GM12875 (cell line): ENCODE data around the gene MB21D2.

Experiments used
- H3K4me3 ChIP-seq: one replicate; pipeline ENCODE4 v1.5.1; 2011; ENCODE audit warnings: low read depth, low read length, control low read depth
- TF ChIP-seq, protein P1 (sequence below): IDR thresholded peaks from 2 replicates; pipeline ENCODE4 v1.5.1; 2011; ENCODE audit warnings: low read depth, mild to moderate bottlenecking, control low read depth, inconsistent platforms, low read length, moderate library complexity, borderline replicate concordance; ENCODE audit not compliant: insufficient read depth

The MB21D2 gene

DNA sequence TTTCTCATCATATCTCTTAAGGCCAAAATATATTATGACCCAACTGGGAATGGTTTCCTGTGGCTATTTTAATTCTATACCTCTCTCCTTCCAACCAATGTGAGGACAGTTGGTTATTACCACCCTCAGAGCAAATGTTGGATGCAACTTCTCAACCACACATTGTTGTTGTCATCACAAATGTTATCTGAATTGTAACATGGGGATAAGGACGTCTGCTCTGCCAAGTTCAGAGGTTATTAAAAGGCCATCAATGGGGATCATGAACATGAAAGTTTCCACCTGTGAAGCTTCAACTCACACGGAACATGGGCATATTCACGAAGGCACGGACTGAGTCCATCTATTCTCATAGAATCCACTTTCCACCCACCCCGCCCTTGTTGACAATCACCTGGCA, 46.8 kb downstream of the MB21D2 start:
- TF ChIP-seq, protein P1, sequence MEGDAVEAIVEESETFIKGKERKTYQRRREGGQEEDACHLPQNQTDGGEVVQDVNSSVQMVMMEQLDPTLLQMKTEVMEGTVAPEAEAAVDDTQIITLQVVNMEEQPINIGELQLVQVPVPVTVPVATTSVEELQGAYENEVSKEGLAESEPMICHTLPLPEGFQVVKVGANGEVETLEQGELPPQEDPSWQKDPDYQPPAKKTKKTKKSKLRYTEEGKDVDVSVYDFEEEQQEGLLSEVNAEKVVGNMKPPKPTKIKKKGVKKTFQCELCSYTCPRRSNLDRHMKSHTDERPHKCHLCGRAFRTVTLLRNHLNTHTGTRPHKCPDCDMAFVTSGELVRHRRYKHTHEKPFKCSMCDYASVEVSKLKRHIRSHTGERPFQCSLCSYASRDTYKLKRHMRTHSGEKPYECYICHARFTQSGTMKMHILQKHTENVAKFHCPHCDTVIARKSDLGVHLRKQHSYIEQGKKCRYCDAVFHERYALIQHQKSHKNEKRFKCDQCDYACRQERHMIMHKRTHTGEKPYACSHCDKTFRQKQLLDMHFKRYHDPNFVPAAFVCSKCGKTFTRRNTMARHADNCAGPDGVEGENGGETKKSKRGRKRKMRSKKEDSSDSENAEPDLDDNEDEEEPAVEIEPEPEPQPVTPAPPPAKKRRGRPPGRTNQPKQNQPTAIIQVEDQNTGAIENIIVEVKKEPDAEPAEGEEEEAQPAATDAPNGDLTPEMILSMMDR = no peak
- no peak overlapping the region for H3K4me3 ChIP-seq

DNA sequence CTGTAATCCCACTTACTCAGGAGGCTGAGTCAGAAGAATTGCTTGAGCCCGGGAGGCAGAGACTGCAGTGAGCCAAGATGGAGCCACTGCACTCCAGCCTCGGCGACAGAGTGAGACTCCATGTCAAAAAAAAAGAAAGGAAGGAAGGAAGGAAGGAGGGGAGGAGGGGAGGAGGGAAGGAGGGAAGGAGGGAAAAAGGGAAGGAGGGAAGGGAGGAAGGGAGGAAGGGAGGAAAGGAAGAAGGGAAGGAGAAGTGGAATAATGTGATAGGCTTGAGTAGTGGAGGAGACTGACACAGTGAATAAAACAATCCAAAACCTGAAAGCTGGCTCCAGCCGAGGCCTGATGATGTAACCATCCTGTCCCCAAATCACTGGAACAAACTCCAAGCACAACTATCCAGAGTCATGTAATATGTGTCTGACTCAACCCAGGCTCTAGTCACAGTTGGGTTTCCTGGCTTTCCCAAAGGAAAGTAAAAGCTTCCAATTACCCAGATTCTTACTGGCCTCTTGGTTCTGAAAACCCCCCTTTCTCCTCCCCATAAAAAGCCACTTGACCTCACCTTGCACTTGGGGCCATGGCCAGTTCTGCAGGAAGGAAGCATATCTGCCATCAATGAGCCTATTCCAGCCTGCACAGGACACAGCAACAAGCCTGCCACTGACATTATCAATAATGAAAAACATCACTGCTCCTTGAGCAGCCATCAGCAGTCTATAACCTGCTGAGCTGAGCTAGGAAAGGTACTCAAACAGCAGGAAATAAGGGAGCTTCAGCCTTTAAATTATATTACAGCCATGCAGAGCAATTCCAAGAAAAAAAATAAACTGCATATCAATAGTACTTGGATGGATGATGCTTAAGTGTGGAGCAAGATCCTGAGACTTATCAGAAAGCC, 48.3 kb downstream of the MB21D2 start:
- TF ChIP-seq, protein P1 = no peak
- H3K4me3 ChIP-seq = no peak overlapping the region

DNA sequence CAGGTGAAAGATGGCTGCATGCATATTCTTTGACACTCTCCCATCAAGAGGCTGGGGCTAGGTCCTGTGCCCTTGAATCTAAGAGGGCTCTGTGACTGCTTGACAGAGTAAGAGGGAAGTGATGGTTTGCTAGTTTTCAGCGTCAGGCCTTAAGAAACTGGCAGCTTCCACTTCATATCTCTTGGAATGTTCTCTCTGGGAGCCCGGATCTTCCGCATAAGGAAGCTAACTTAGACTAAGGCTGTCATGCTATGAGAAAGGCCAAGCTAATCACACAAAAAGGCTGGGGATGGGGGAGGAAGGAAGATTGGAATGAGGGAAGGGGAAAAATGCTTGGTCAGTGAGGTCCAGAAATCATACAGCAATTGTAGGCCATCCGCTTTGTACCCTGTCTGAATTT, 50.0 kb downstream of the MB21D2 start:
- TF ChIP-seq, protein P1 = no peak
- no peak overlapping the region for H3K4me3 ChIP-seq

DNA sequence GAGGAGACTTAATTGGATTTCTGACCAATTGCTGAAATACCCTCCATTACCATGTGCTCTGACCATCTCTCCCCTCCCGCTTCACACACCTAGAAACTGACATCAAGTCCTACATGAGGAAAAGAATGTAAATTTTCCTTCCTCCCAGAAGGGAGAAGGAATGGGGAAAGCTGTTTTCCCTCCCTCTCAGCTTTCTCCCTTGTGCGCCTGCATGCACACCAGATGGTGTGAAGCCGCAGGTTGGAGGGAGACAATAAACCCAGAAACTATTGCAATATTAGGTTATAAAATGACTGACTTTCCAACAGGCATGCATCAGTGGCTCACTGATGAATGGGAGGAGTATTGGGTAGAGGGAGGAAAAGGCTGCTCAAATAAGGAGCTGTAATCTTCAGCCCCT, 50.9 kb downstream of the MB21D2 start:
- TF ChIP-seq, protein P1 = no peak
- H3K4me3 ChIP-seq = no peak overlapping the region

DNA sequence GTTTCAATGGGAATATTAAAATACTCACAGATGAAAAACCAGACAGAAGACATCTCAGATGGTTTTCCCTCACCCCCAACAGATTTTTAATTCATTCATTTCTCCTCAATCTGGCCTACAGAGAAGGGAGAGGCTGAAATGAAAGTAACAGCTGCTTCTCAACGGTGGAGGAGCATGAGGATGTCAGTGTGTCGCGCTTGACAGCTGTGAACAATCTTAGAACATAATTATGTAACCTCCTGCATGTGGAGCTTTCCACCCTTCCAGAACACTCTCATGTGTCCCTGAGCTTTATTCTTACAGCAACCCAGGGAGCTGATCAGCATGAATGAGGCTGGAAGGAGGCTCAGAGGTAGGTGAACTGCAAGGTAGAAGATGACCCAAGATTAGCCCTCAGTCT, 52.7 kb downstream of the MB21D2 start:
- H3K4me3 ChIP-seq = no peak overlapping the region
- TF ChIP-seq, protein P1 = no peak

DNA sequence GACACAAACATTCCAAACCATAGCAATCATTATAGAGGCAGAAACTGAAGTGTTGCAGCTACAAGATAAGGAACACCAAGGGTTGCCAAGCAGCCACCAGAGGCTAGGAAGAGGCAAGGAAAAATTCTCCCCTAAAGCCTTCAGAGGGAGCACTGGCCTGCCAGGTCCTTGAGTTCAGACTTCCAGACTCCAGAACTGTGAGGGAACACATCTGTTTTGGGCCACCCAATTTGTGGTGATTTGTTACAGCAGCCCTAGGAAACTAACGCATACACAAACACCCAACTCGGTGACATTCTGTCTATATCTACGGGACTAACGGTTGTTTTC, 54.6 kb downstream of the MB21D2 start:
- H3K4me3 ChIP-seq = no peak overlapping the region
- TF ChIP-seq, protein P1 = no peak

DNA sequence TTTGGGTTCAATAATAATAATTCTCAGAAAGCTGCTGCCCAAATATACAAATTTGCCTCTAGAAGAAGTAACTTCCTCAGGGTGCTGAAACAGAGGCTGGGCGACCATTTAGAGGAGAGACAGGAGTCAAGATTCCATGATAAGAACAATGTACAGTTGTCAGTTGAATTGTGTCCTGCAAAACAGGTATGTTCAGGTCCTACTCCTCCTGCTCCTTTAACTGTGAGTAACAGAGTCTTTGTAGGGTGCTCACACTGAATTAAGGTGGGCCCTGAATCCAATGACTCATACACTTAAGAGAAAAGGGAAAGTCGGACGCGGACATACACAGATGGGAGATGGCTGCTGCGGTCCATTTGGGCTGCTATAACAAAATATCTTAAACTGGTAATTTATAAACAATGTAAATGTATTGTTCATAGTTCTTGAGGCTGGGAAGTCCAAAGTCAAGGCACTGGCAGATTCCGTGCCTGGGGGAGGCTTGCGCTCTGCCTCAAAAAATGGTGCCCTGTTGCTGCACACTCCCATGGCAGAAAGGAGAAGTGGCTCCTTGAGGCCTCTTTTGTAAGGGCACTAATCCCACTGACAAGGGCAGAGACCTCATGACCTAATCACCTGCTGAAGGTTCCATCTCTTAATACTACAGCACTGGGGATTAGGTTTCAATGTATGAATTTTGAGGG, 55.1 kb downstream of the MB21D2 start:
- TF ChIP-seq, protein P1 = no peak
- H3K4me3 ChIP-seq = no peak overlapping the region
